GM12878 (cell line): Measurements from ENCODE around the gene RALGAPB. TPM values are rescaled to one million over a fixed set of nuclear protein-coding genes. Genes with fewer than 3 reads are reported as not detected.

Experiments used
- ATAC-seq: fragments of 200-7000 bp; cut with Tn5 transposase; 3 replicates; pipeline ENCODE4 v1.9.1; 2020; ENCODE audit warnings: mild to moderate bottlenecking, moderate library complexity
- BruUV-seq: library from RNA; stranded (reverse); fragments of 400-500 nt; replicated peaks from 2 replicates; lab custom pipeline; 2021; lab: Mats Ljungman, UMichigan
- CTCF ChIA-PET: fragments of 300-600 bp; sonication (Branson Sonifier 250); formaldehyde crosslinking; extraction: SDS; loops from one replicate; lab custom pipeline; 2021; ENCODE audit warnings: inconsistent platforms; lab: Yijun Ruan, JAX
- POLR2A ChIA-PET: fragments of 350-600 bp; formaldehyde crosslinking; extraction: SDS; loops from one replicate; lab custom pipeline; 2021; ENCODE audit warnings: inconsistent platforms; lab: Charles Lee
- RAD21 ChIA-PET: fragments of 300-600 bp; sonication (Branson Sonifier 250); formaldehyde crosslinking; loops from one replicate; lab custom pipeline; 2023; ENCODE audit warnings: antibody characterized with exemption; ENCODE audit not compliant: unreplicated experiment; lab: Charles Lee
- SMC1A ChIA-PET: fragments of 300-600 bp; sonication (Branson Sonifier 250); formaldehyde crosslinking; loops from one replicate; lab custom pipeline; 2023; ENCODE audit not compliant: unreplicated experiment, uncharacterized antibody; lab: Charles Lee
- DNase-seq: peaks from one replicate; pipeline ENCODE4 v3.0.0-alpha.2; 2011; ENCODE audit warnings: low read depth, low spot score
- FAIRE-seq: peaks from 3 replicates; lab custom pipeline; 2011; peaks lifted over from hg19 to GRCh38; lab: Jason Lieb, UNC
- H2AFZ ChIP-seq: 2 replicates; pipeline ENCODE4 v1.6.0; 2011; ENCODE audit warnings: low read depth, low read length, control low read depth; ENCODE audit not compliant: control insufficient read depth
- H3K27ac ChIP-seq: 2 replicates; pipeline ENCODE4 v1.5.1; 2011; ENCODE audit warnings: control low read depth; ENCODE audit not compliant: control insufficient read depth, insufficient read depth
- H3K27me3 ChIP-seq, 2 experiments: replicated peaks in 1 of 2; 2 replicates each; pipeline versions ENCODE4 v1.6.0 to v1.6.1; 2011; ENCODE audit warnings: low read length in 1 of 2; ENCODE audit not compliant: control insufficient read depth in 2 of 2, insufficient read depth in 2 of 2
- H3K36me3 ChIP-seq, 2 experiments: 2 replicates each; pipeline ENCODE4 v1.5.1; 2011; ENCODE audit warnings: low read length in 1 of 2; ENCODE audit not compliant: control insufficient read depth in 2 of 2, insufficient read depth in 2 of 2
- H3K4me1 ChIP-seq: 2 replicates; pipeline ENCODE4 v1.6.1; 2011; ENCODE audit warnings: mild to moderate bottlenecking, low read length, moderate library complexity, mixed read lengths; ENCODE audit not compliant: control insufficient read depth, insufficient read depth
- H3K4me2 ChIP-seq: 2 replicates; pipeline ENCODE4 v1.6.0; 2011; ENCODE audit warnings: control low read depth; ENCODE audit not compliant: control insufficient read depth, insufficient read depth
- H3K4me3 ChIP-seq: fragments of 200-600 bp; sonication (generic); 2 replicates; pipeline ENCODE4 v1.5.1; 2016
- H3K79me2 ChIP-seq: 2 replicates; pipeline ENCODE4 v1.6.0; 2011; ENCODE audit warnings: low read length; ENCODE audit not compliant: control insufficient read depth, insufficient read depth
- H3K9ac ChIP-seq: 2 replicates; pipeline ENCODE4 v1.8.0; 2011; ENCODE audit warnings: low read length, control low read depth, mixed read lengths; ENCODE audit not compliant: control insufficient read depth, insufficient read depth
- H3K9me3 ChIP-seq: replicated peaks from 3 replicates; pipeline ENCODE4 v1.5.1; 2011; ENCODE audit warnings: mild to moderate bottlenecking, low read length; ENCODE audit not compliant: control insufficient read depth, insufficient read depth
- H4K20me1 ChIP-seq: 2 replicates; pipeline ENCODE4 v1.6.0; 2011; ENCODE audit not compliant: control insufficient read depth, insufficient read depth
- ATF2 ChIP-seq: IDR thresholded peaks from 2 replicates; pipeline ENCODE4 v1.6.1; 2012; ENCODE audit warnings: low read length, inconsistent platforms
- BACH1 ChIP-seq: fragments of 450-650 bp; IDR thresholded peaks from 2 replicates; pipeline ENCODE4 v1.6.1; 2017; ENCODE audit warnings: mild to moderate bottlenecking, borderline replicate concordance
- PKNOX1 ChIP-seq: fragments of 450-650 bp; IDR thresholded peaks from 2 replicates; pipeline ENCODE4 v1.6.1; 2016; ENCODE audit warnings: mild to moderate bottlenecking
- ZNF207 ChIP-seq: fragments of 450-650 bp; IDR thresholded peaks from 2 replicates; pipeline ENCODE4 v1.6.1; 2014; ENCODE audit warnings: antibody characterized with exemption, mild to moderate bottlenecking, borderline replicate concordance
- ZZZ3 ChIP-seq: IDR thresholded peaks from 2 replicates; pipeline ENCODE4 v1.6.1; 2011; ENCODE audit warnings: low read depth; ENCODE audit not compliant: control insufficient read depth, insufficient read length
- WGBS: methylation state at CpG from one replicate; pipeline ENCODE4 v1.1.6; 2016; ENCODE audit warnings: low lambda C conversion rate; ENCODE audit not compliant: insufficient replicate concordance, insufficient coverage; ENCODE audit errors: missing lambda C conversion rate; 5-methylcytosine and 5-hydroxymethylcytosine counted together
- in situ Hi-C: fragments of 300-500 bp; cut with MboI; formaldehyde crosslinking; loops from 9 replicates; pipeline ENCODE4 v1.14.3; 2018; ENCODE audit warnings: mixed read lengths
- intact Hi-C: fragments of 100-400 bp; cut with micrococcal nuclease; formaldehyde crosslinking; loops from one replicate; pipeline ENCODE4 v1.14.2; 2022; ENCODE audit not compliant: unreplicated experiment
- polyA plus RNA-seq, 11 experiments: library from polyadenylated mRNA; depleted of rRNA in 4 of 11; unstranded in 6 of 11; stranded (reverse) in 5 of 11; fragments of >200 nt; fragmentation: Nextera tagmentation in 4 of 11; fragmentation: Illumina TruSeq in 1 of 11; extraction: Ambion mirVana in 4 of 11; extraction: Trizol in 1 of 11; gene quantifications; 1 replicate in 1 of 11; 2 replicates in 10 of 11; pipeline versions ENCODE4 v1.2.1 to v1.2.3, GENCODE V29; 2011 to 2016; ENCODE audit warnings: inconsistent platforms in 2 of 11, missing spikeins in 2 of 11, low read depth in 1 of 11
- total RNA-seq, 4 experiments: library from RNA; depleted of rRNA in 3 of 4; stranded (reverse); fragments of >200 nt in 3 of 4; fragmentation: Illumina TruSeq in 1 of 4; extraction: Trizol in 1 of 4; gene quantifications; 2 replicates each; pipeline versions ENCODE4 v1.2.1 to v1.2.3, GENCODE V29; 2013 to 2021

RALGAPB gene
- total and polyA plus RNA-seq, 10 of the 15 experiments (the other 5 are each of a cell fraction or from before 2014, with no cell fraction given) = 3.7 to 23.2 (median 15.5) TPM

- no peak for TF ChIP-seq ATF2
- TF ChIP-seq, all 136 proteins: peak for 0
Measured at GRCh38 chr20:38566036-38566598, 93.5 kb downstream of the RALGAPB start (continued).

GRCh38 chr20:38569747-38570525 is 97.3 kb downstream of the RALGAPB start:
- BruUV-seq = no TSS peak
- TF ChIP-seq BACH1 (no peak), ZZZ3 (no peak), PKNOX1 (no peak), ATF2 (no peak), ZNF207 (no peak)
- TF ChIP-seq, all 136 proteins: peak for 0
- RAD21 ChIA-PET = no interaction called here
- FAIRE-seq (no peak), DNase-seq (no peak), ATAC-seq (no peak)
- H3K4me2 ChIP-seq = no peak overlapping the region
- no peak overlapping the region for H3K9ac ChIP-seq
- no peak overlapping the region for H3K4me3 ChIP-seq
- in situ Hi-C loops = no loop called here
- WGBS = 74% methylated on average over 5 of the region's 5 CpGs
- H3K27ac ChIP-seq = no peak overlapping the region
- no peaks in the 10 kb centered on the region for H3K27me3 ChIP-seq
- no peaks in the 10 kb centered on the region for H3K9me3 ChIP-seq
- no peaks in the 10 kb centered on the region for H4K20me1 ChIP-seq
- H3K36me3 ChIP-seq = peaks cover 0 to 3% of the 10 kb centered on the region in 2 experiments; a peak in 1 of 4 replicates
- no peaks in the 10 kb centered on the region for H3K4me1 ChIP-seq
- SMC1A ChIA-PET = no interaction called here
- POLR2A ChIA-PET = no interaction called here
- no peaks in the 10 kb centered on the region for H3K79me2 ChIP-seq
- H2AFZ ChIP-seq = no peak overlapping the region
- intact Hi-C loops = no loop called here
- CTCF ChIA-PET = interaction anchor here (1.4 kb wide), 1 partner anchor 323 kb away, joined by 3 read pairs; no protein-coding TSS in a partner anchor
